Measurements from ENCODE around the gene CEP192.
A peak's percentile ranks its signal among the peaks of the same experiment; 100 is the strongest.

Gene CEP192

GRCh38 chr18:13138420-13139139 is 147.4 kb downstream of the CEP192 start:
- DNase-seq (ENCODE audit: low spot score): no peak

- DNase-seq (ENCODE audit: low spot score): no peak
These were observed 148.8 kb downstream of the CEP192 start for GRCh38 chr18:13139885-13140450.

GRCh38 chr18:13141209-13141608 is 150.0 kb downstream of the CEP192 start:
- no peak for DNase-seq (ENCODE audit: low spot score)

GRCh38 chr18:13145636-13146190 is 154.6 kb downstream of the CEP192 start:
- no peak for DNase-seq (ENCODE audit: low spot score)

- no peak for DNase-seq (ENCODE audit: low spot score)
These were observed 156.0 kb downstream of the CEP192 start for GRCh38 chr18:13147130-13147529.

GRCh38 chr18:13151656-13152055 is 160.5 kb downstream of the CEP192 start:
- no peak for DNase-seq (ENCODE audit: low spot score)

- no peak for DNase-seq (ENCODE audit: low spot score)
These were observed 167.3 kb downstream of the CEP192 start for GRCh38 chr18:13158428-13158827.

GRCh38 chr18:13159579-13159978 is 168.4 kb downstream of the CEP192 start:
- peak; percentile 65 for DNase-seq (ENCODE audit: low spot score)

- no peak for DNase-seq (ENCODE audit: low spot score)
These were observed 170.2 kb downstream of the CEP192 start for GRCh38 chr18:13161276-13161899.

GRCh38 chr18:13163167-13163927 is 172.2 kb downstream of the CEP192 start:
- DNase-seq (ENCODE audit: low spot score): no peak

- DNase-seq (ENCODE audit: low spot score): no peak
These were observed 173.2 kb downstream of the CEP192 start for GRCh38 chr18:13164406-13164805.

- DNase-seq (ENCODE audit: low spot score): no peak
These were observed 174.7 kb downstream of the CEP192 start for GRCh38 chr18:13165636-13166423.

- no peak for DNase-seq (ENCODE audit: low spot score)
These were observed 182.5 kb downstream of the CEP192 start for GRCh38 chr18:13173578-13174145.
